HT1080 (cell line): ENCODE measurements around the gene FAM53B. TPM values are rescaled to one million over a fixed set of nuclear protein-coding genes. Genes with fewer than 3 reads are reported as not detected.
"Not testable (repeated sequence)": the region's sequence is repeated elsewhere in the genome, so short reads cannot be mapped to it uniquely, and the experiment has no call there.

Experiments used
- DNase-seq: peaks from one replicate; pipeline ENCODE4 v3.0.0-alpha.2; 2015; ENCODE audit warnings: low read depth
- polyA plus RNA-seq, 2 experiments: library from polyadenylated mRNA; depleted of rRNA; stranded (reverse); fragments of >200 nt; gene quantifications; 2 replicates each; pipeline ENCODE4 v1.2.3, GENCODE V29; 2015
- total RNA-seq: library from RNA; depleted of rRNA; stranded (reverse); fragments of >200 nt; shearing (Covaris generic); gene quantifications from 2 replicates; pipeline ENCODE4 v1.2.3, GENCODE V29; 2014; rRNA removed

The FAM53B gene
- total RNA-seq: 12.6 and 17.6 TPM in 2 replicates
- 4.8 and 5.3 TPM in 2 replicates for polyA plus RNA-seq (2015; cell fraction: cytosol; rRNA removed)
- polyA plus RNA-seq (2015; cell fraction: nucleus; rRNA removed): 6.6 and 7.3 TPM in 2 replicates

- DNase-seq: peak; percentile 50
These were observed at the start of gene FAM53B for GRCh38 chr10:124744102-124745050. FAM53B (minus strand) TSS chr10:124744378; CDS start chr10:124706713, 37,665 bp downstream.

GRCh38 chr10:124792998-124793352 is 48.8 kb upstream of the FAM53B start:
- no peak for DNase-seq

DNA sequence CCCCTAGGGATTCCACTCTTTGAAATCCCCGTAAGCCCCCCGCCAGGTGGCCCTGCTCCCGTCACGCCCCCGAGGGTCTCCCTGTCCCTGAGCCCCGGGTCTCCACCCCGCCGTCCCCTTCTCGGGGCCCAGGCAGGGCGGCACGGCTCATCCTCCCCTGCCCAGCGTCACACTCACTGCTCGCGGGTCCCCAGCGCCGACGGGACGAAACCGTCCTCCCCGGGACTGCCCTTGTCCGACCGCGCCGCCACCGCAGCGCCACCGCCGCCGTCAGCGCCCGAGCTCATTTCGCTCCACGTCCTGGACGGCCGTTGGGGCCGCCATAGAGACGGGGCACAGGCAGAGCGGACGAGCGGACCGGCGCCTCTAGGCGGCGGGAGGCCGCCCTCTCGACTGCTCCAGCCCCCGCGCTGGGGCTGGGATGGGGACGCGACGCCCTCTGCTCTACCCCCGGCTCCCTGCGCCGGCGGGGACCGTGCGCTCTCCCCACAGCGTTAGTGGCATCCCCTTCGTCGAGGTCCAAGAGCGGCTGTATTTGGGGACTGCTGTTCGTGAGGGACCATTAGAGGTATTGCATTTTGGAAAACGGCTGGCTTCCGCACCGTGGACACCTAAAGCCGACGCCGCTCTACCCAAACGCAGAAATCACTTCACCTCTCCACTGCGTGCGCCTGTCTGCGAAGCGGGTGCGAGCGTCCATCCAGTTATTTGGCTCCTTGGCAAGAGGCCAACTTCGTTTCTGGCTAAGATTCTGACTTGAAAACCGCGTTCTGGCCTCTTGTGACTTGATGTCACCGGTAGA is 47.6 kb upstream of the FAM53B start, which contains the start of gene EEF1AKMT2:
Gene EEF1AKMT2, minus strand, starts transcription at position 341 of the 802 bp plus-strand sequence. Its CDS starts 54 bp downstream, at position 287.
- peak; percentile 77 for DNase-seq

- DNase-seq: not testable (repeated sequence)
These were observed 38.7 kb upstream of the FAM53B start for GRCh38 chr10:124782900-124783299.

DNA sequence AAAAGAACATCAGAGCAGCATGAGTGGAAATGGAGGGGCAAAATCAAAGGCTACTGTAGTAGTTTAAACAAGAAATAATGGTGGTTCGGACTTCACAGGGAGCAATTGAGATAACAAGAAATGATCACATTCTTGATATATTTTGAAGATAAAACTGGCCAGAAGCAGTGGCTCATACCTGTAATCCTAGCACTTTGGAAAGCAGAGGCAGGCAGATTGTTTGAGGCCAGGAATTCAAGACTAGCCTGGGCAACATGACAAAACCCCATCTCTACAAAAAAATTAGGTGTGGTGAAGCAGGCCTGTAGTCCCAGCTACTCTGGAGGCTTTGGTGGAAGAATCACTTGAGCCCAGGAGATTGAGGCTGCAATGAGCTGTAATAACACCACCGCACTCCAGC is 24.6 kb upstream of the FAM53B start:
- DNase-seq: no peak

- no peak for DNase-seq
These were observed 21.1 kb upstream of the FAM53B start for GRCh38 chr10:124765256-124765655.

DNA sequence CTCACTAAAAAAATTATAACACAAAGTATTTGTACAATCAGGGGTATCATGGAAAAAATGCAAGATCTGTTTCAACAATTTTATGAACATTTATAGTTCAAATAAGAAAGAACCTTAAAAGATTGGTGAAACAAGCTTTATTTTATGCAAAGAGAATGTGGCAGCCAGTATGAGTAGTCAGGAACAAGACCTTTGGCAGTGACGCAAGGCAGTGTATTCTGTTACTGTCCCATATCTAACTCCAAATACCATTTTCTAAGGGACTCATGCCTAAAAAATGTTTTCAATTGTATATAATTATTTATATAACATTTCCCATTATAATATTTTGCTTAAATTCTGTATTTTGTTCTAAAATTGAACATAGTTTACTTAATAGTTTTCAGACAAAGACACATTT is 19.1 kb upstream of the FAM53B start:
- DNase-seq: no peak

- DNase-seq: no peak
These were observed 18.1 kb upstream of the FAM53B start for GRCh38 chr10:124762281-124762680.

DNA sequence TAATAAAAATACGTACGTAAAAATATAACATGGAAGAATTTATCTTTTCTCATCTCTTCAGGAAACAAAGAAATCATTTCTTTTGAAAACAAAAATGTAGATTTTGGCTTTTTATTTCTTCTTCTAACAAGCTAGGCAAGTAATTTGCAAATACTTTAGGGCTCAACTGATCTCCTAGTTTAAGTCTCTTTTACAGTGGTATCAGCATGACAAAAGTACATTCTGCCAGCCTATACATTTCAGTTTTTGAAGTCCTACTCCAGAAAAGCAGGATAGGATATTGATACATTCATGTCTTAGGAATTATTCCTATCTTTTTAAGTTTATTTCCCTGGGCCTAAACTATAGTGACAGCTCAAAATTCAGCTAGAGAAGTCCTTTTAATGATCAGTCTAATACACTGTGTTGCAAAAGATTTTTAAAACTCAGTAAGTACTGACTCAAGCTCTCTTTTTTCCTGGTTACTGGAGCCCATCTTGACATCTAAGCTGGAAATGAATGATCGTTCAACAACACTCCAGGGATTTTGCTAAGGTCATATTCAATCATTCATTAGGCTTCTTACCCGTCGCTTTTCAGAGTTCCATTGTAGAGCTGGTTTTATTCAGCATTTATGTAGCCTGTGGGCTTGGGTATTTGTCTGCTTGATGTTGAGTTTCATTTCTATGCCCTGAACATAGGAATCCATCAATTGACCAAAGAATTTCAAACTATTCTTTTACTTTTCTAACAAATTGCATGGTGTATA is 12.2 kb upstream of the FAM53B start:
- no peak for DNase-seq

DNA sequence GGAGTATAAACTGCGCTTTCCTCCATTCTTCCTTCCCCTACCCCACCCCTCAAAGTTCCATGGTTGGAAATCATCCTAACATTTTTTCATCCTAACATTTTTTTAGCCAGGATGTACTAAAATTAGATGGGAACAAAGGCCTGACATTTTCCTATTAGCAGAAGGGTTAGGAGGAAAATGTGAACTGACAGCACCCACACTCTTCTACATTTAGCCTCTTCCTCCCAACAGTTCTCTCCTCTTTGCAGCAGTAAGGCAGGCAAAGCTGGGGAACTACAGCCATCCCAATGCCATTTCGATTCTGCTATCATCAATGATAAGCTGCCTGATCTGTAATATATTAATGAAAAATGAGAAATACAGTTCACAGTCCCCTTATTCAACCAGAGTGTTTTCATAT is 11.4 kb upstream of the FAM53B start:
- DNase-seq: no peak

- no peak for DNase-seq
These were observed 10.0 kb upstream of the FAM53B start for GRCh38 chr10:124754227-124754626.

- DNase-seq: no peak
These were observed 4.9 kb upstream of the FAM53B start for GRCh38 chr10:124748953-124749645.

DNA sequence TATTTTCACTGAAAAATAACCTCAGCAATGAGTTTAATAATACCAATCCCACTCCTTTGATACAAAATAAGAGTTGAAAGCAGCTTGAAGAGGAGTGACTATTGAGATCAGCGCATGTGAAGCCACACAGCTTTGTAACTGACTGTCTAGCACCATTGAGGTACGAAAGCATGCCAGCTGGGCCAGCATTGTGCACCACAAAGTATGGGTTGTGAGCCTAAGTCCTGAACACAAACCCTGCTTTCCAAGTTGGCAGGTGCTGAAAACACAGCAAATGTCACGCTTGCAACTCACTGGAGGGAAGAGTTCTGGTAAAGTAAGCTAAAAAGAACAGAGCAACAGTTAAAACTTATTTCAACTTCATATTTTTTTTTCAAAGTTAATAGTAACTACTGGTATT is 4.0 kb upstream of the FAM53B start:
- DNase-seq: no peak

- no peak for DNase-seq
These were observed 3.6 kb upstream of the FAM53B start for GRCh38 chr10:124747745-124748144.

GRCh38 chr10:124746992-124747391 is 2.8 kb upstream of the FAM53B start:
- DNase-seq: no peak

- not testable (repeated sequence) for DNase-seq
These were observed 2.3 kb upstream of the FAM53B start for GRCh38 chr10:124746447-124746846.

- no peak for DNase-seq
These were observed 1.5 kb upstream of the FAM53B start for GRCh38 chr10:124745673-124746072.

DNA sequence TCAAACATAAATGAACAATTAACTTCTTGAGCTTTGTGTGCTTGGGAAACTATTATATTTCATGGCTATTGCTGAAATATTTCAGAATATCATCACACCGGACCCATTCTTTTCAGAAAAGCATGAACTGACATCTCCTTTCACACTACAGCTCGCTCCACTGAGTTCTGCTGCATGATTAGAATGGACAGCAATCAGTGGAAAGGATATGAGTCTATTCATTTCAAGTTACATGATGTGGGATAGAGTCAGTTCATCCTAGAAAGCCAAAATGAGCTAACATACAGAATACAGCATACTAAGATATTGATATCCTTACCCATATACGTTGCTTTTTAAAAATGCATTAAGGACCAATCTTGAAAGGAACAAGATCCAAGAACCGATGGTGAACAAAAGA is 1.1 kb upstream of the FAM53B start:
- no peak for DNase-seq

GRCh38 chr10:124743191-124744101 is 732 bp downstream of the FAM53B start:
- DNase-seq: peak; percentile 29
